ENCODE measurements around the gene MTSS2. TPM values are rescaled to one million over a fixed set of nuclear protein-coding genes. Genes with fewer than 3 reads are reported as not detected.

The MTSS2 gene
- total RNA-seq, 1 donor from 2014 or later, result 82.6 TPM

DNA sequence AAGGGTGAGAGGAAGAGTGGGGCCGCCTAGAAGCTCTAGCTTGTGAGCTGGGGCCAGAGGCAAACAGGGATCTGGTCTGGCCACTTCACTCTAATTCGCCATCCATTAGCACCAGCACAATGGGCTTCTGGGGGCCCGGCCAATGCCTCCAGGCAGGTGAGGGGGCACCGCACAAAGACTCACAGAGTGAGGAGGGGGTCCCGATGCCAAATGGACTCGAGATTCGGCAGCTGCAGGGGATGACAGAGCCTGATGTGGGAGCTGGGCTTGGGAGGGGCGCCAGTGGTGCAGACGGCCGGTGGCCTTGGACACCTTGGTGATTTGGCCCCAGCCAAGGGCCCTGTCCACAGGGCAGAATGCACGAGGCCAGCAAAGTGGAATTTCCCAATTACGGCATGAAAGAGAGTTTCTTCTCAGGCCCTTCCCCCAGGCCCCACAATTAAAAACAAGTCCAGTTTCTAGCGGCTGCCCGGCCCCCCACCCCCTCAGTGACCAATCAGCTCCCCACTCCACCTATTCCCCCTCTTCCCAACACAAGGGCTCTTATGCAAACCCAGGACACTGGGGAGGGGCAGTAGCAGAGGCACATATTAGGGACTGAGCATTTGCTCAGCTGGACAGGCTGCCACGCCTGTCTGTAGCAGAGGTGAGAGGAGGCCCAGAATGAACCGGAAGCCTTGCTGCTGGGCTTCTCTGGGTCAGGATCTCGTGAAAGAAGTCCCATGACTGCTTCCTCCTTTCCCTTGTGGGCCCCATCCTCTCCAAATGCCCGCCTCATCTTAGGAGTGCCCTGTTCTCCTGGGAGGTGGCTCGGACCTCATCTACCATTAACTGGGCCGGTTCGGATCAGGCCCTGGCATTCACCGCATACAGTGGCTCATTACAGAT lies 39.4 kb upstream of the MTSS2 start:
- no peak for DNase-seq (ENCODE audit: low spot score)
- TF ChIP-seq, protein P1, sequence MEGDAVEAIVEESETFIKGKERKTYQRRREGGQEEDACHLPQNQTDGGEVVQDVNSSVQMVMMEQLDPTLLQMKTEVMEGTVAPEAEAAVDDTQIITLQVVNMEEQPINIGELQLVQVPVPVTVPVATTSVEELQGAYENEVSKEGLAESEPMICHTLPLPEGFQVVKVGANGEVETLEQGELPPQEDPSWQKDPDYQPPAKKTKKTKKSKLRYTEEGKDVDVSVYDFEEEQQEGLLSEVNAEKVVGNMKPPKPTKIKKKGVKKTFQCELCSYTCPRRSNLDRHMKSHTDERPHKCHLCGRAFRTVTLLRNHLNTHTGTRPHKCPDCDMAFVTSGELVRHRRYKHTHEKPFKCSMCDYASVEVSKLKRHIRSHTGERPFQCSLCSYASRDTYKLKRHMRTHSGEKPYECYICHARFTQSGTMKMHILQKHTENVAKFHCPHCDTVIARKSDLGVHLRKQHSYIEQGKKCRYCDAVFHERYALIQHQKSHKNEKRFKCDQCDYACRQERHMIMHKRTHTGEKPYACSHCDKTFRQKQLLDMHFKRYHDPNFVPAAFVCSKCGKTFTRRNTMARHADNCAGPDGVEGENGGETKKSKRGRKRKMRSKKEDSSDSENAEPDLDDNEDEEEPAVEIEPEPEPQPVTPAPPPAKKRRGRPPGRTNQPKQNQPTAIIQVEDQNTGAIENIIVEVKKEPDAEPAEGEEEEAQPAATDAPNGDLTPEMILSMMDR (IDR thresholded peaks at IDR 0.05; ENCODE audit: unreplicated experiment), result no peak
- no peaks in the 10 kb centered on the region for H3K9me3 Mint-ChIP-seq (ENCODE audit: unreplicated experiment)
- H3K36me3 Mint-ChIP-seq (ENCODE audit: low read depth, unreplicated experiment), result peaks cover 34% of the 10 kb centered on the region
- H3K27me3 Mint-ChIP-seq (ENCODE audit: unreplicated experiment), result peaks cover 14% of the 10 kb centered on the region
- no peak overlapping the region for H3K27ac Mint-ChIP-seq (ENCODE audit: unreplicated experiment)
- peaks cover 34% of the 10 kb centered on the region for H3K4me1 Mint-ChIP-seq (ENCODE audit: unreplicated experiment)
- no peak overlapping the region for H3K4me3 Mint-ChIP-seq (ENCODE audit: unreplicated experiment)

DNA sequence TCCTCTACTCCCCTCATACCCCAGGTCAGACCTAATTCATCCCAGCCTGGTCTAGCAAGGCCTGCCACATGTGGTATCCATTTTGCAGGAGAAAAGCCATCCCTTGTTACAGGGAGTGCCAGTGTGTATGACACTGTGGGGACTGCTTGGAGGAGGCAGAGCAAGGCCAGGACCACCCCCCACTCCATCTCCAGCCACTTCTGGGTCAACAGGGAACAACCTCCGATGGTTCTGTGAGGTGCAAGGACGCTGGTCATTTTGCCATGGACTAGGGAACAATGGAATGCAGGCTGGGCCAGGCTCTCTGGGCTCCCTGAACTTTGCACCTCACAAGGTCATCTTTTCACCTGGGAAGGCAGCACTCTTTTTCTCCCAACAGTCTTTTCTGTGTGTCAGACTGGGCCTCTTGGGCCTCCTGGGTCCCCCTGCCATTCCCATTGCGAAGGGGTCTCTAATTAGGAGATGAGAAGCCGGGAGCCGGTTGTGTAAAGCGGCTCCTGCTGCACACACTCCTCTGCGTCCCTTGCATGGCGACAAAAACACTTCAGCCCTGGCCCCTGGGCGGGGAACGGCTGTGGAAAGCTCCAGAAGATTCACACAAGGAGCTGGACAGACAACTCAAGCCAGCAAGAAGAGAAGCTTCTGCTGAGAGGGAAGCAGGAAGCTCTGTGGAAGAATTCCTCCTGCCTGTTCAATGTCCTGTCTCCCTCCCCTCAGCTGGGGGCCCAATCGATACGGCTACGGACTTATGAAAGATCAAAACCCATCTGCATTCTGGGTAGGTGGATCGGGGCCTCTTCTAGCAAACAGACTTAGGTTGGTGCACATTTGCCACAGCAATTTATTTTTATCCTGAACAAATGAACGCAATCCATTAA lies 38.5 kb upstream of the MTSS2 start:
- Mint-ChIP-seq H3K4me1 (ENCODE audit: unreplicated experiment) (peaks cover 28% of the 10 kb centered on the region), H3K4me3 (ENCODE audit: unreplicated experiment) (no peak overlapping the region), H3K9me3 (ENCODE audit: unreplicated experiment) (peaks cover 5% of the 10 kb centered on the region), H3K27me3 (ENCODE audit: unreplicated experiment) (peaks cover 8% of the 10 kb centered on the region), H3K27ac (ENCODE audit: unreplicated experiment) (no peak overlapping the region), H3K36me3 (ENCODE audit: low read depth, unreplicated experiment) (peaks cover 35% of the 10 kb centered on the region)
- TF ChIP-seq, protein P1 (IDR thresholded peaks at IDR 0.05; ENCODE audit: unreplicated experiment), result no peak
- no peak for DNase-seq (ENCODE audit: low spot score)

DNA sequence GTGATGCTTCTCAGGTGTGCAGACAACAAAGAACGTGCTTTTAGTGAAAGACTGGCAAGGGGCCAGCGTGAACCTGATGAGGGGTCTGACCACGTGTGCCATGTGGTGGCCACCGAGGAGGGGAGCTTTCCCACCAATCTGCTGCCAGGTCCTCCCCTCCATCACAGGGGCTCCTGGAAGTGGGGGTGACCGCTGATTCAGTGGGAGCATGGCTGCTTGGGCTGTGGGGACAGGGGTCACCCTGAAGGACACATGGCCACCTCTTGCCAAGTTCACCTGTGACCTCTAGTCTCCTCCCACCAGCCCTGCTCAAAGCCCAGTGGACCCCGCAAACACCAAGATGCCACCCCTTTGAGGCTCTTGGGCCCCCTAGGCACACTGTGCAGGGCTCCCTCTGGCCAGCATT lies 37.9 kb upstream of the MTSS2 start:
- Mint-ChIP-seq H3K4me3 (ENCODE audit: unreplicated experiment) (no peak overlapping the region), H3K4me1 (ENCODE audit: unreplicated experiment) (peaks cover 27% of the 10 kb centered on the region), H3K27ac (ENCODE audit: unreplicated experiment) (no peak overlapping the region), H3K27me3 (ENCODE audit: unreplicated experiment) (peaks cover 8% of the 10 kb centered on the region), H3K36me3 (ENCODE audit: low read depth, unreplicated experiment) (peaks cover 37% of the 10 kb centered on the region), H3K9me3 (ENCODE audit: unreplicated experiment) (peaks cover 7% of the 10 kb centered on the region)
- TF ChIP-seq, protein P1 (IDR thresholded peaks at IDR 0.05; ENCODE audit: unreplicated experiment), result no peak
- no peak for DNase-seq (ENCODE audit: low spot score)

DNA sequence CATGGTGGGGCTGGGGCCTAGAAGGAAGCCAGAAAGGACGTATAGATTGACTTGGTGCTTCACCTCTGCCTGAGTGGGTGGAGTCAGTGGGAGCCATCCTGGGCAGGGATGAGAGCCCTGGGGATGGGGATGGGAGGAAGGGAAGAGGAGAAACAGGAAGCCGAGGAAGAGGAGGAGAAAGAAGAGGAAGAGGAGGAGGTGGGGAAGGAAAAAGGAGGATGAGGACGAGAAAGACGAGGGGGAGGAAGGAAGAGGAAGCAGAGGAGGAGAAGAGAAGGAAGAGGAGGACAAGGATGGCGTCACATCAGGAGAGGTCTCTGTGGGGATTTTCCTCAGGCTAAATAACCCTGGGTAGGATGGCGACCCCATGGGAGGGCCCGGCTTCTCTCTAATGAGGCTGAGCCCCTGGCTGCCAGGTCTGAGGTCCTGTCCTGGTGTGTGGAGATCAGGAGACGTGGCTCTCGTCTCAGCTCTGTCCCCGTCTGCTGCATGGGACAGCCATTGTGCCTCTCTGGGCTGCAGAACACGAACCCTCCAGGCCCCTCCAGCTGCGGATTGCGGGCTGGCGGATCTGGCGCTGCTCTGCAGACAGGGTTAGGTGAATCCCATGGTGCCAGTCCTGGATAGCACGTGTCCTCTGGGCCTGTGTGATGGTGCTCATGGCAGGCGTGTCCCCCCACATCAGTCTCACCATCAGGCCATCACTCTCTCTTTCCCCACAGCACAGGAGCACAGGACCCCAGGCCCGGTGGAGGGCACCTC lies 35.5 kb upstream of the MTSS2 start:
- peaks cover 23% of the 10 kb centered on the region for H3K4me1 Mint-ChIP-seq (ENCODE audit: unreplicated experiment)
- H3K27ac Mint-ChIP-seq (ENCODE audit: unreplicated experiment), result peak overlapping the region; percentile 52
- H3K27me3 Mint-ChIP-seq (ENCODE audit: unreplicated experiment), result peaks cover 7% of the 10 kb centered on the region
- peaks cover 7% of the 10 kb centered on the region for H3K9me3 Mint-ChIP-seq (ENCODE audit: unreplicated experiment)
- no peak for DNase-seq (ENCODE audit: low spot score)
- TF ChIP-seq, protein P1 (IDR thresholded peaks at IDR 0.05; ENCODE audit: unreplicated experiment), result no peak
- peaks cover 34% of the 10 kb centered on the region for H3K36me3 Mint-ChIP-seq (ENCODE audit: low read depth, unreplicated experiment)
- no peak overlapping the region for H3K4me3 Mint-ChIP-seq (ENCODE audit: unreplicated experiment)
